Fibroblast of skin of abdomen (primary cell): ENCODE data around the gene MYBPC1. TPM values are rescaled to one million over a fixed set of nuclear protein-coding genes. Genes with fewer than 3 reads are reported as not detected.
"Not testable (repeated sequence)": the region's sequence is repeated elsewhere in the genome, so short reads cannot be mapped to it uniquely, and the experiment has no call there.

Experiments used
- DNase-seq: peaks from one replicate; pipeline ENCODE4 v3.0.0-alpha.2; 2013
- polyA plus RNA-seq, 2 experiments: library from polyadenylated mRNA; unstranded; fragments of 120-200 nt; gene quantifications; one replicate each; pipeline ENCODE4 v1.2.1, GENCODE V29; 2013; ENCODE audit not compliant: insufficient read length in 2 of 2

MYBPC1 gene
- 4.4 TPM for polyA plus RNA-seq (2013, experiment 1 of 2; ENCODE audit: insufficient read length)
- polyA plus RNA-seq (2013, experiment 2 of 2; ENCODE audit: insufficient read length) = 5.3 TPM

DNA sequence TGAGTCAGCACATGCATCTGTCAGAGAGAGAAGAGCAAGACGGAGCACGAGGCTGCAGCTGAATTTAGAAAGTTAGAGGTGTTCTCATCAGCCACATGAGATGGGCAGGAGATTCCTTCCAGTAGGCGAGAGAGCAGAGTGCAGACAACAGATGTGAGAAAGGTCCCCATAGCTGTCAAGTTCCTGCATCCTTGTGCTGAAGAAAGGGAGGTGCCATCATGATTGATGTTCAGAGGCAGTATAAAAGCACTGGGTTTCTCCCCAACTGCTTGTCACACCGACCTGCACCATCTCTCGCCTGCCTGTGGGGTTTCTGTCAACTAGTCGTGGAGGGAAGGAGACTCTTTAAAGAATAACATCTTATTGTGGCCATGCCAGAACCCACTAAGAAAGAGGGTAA, at the start of gene MYBPC1:
Gene MYBPC1 (plus strand): TSS at position 272 of the 400 bp plus-strand sequence. CDS start 100 bp downstream, at position 372.
- DNase-seq = no peak

DNA sequence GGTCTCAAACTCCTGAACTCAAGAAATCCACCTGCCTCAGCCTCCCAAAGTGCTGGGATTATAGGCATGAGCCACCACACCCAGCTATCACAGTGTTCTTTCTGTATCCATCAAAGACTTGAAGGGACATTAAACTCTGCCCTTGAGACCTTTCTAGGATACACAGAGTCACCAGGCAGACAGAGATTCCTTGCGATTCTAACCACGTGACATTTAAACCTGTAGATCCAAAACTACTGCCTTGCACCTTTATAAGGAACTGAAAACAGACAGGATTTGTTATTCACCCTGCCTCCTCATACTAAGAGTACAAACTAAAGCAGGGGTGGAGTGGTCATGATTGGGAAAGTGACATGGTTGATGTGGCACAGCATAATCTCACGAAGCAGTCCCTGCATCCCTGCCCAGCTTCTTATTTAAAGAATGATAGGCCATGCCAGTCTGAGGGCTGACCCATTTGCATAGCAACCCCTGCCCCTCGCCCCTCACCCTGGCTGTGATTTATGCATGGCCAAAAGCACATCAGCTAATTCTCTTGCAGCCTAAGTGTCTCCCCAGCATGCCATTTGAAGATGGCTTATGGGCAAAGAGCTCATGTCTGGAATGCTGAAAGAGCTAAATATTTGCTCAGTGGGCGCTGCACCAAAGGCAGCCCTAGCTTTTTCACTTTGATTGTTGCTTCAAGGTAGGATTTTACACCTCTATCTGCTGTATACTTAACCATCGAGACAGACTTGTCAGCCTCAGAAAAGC, 43.2 kb upstream of the MYBPC1 start:
- no peak for DNase-seq

DNA sequence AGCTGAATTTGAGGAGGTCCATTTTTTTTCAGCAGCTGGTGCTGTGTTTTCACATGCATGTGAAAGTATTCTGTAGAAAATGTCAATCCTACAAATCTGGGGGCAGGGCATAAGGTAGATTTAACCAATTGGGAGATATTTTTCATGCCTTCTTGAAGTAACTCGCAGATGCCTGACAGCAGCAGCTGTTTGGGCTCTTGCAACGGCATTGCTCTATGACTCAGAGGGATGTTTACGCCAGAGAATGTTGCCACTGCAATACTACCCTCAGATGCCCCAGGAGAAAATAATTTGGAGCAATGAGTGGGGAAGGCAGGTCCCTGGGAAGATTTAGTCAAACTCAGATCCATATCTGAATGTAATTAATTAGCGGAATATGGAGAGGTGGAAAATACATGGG, 42.5 kb upstream of the MYBPC1 start:
- DNase-seq = peak; percentile 5

- DNase-seq = no peak
These were observed 37.7 kb upstream of the MYBPC1 start for GRCh38 chr12:101557094-101557493.

DNA sequence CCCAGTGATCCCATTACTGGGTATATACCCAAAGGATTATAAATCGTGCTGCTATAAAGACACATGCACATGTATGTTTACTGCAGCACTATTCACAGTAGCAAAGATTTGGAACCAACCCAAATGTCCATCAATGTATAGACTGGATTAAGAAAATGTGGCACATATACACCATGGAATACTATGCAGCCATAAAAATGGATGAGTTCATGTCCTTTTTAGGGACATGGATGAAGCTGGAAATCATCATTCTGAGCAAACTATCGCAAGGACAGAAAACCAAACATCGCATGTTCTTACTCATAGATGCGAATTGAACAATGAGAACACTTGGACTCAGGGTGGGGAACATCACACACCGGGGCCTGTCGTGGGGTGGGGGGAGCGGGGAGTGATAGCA, 36.0 kb upstream of the MYBPC1 start:
- not testable (repeated sequence) for DNase-seq

DNA sequence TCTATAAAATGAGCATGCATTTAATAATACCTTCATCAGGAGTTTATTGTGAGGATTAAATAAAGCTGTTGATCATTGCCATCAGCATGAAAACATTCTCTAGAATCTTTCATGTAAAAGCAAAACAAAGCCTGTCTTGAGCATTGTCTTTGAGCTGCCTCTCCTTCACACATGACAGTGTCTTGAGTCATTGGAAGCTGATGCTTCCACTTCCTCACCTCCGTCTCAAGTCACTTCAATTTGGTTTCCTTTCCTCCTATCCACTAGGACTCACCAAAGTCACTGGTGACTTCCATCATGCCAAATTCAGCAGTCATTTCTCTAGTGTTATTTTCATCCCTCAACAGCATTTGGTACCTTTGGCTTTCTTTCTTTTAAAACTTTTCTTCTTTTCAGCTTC, 31.6 kb upstream of the MYBPC1 start:
- DNase-seq = no peak

DNA sequence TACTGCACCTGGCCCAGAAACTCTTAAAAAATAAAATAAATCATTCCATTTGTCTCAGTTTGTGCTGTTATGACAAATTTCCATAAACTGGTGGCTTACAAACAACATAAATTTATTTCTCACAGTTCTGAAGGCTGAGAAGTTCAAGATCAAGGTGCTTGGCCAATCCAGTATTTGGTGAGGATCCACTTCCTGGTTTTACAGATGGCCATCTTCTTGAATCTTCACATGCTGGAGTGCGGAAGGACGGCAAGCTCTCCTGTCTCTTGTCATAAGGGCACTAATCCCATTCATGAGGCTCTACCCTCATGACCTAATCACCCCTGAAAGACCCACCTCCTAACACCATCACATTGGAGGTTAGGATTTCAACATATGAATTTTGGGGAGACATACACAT, 29.9 kb upstream of the MYBPC1 start:
- no peak for DNase-seq

GRCh38 chr12:101566318-101566717, 28.5 kb upstream of the MYBPC1 start:
- DNase-seq = no peak

GRCh38 chr12:101567918-101568317, 26.9 kb upstream of the MYBPC1 start:
- DNase-seq = no peak

DNA sequence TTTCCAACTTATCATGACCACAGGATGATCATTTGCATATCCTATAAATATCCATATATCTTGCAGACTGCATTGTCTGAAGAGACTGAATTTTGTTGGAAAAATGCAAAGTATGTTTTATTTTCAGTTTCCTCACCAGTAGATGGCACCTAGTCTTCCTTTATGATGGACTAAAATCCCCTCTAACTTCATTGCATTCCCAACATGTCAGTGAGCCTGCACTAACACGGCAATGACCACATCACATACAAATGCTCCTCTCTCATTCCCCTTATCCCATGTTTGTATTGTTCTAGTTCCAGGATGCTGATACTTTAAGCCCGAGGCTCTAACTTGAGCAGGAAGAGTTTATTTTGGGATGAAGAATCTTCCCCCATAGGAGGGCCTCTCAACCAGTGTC, 24.7 kb upstream of the MYBPC1 start:
- peak; percentile 43 for DNase-seq

GRCh38 chr12:101571105-101571504, 23.7 kb upstream of the MYBPC1 start:
- no peak for DNase-seq

- DNase-seq = no peak
These were observed 21.0 kb upstream of the MYBPC1 start for GRCh38 chr12:101573743-101574142.

GRCh38 chr12:101578417-101578816, 16.4 kb upstream of the MYBPC1 start:
- DNase-seq = no peak

- no peak for DNase-seq
These were observed 13.6 kb upstream of the MYBPC1 start for GRCh38 chr12:101581190-101581589.

GRCh38 chr12:101582937-101583336, 11.8 kb upstream of the MYBPC1 start:
- DNase-seq = no peak

GRCh38 chr12:101590383-101590782, 4.4 kb upstream of the MYBPC1 start:
- no peak for DNase-seq

- DNase-seq = no peak
These were observed 3.0 kb upstream of the MYBPC1 start for GRCh38 chr12:101591781-101592180.

DNA sequence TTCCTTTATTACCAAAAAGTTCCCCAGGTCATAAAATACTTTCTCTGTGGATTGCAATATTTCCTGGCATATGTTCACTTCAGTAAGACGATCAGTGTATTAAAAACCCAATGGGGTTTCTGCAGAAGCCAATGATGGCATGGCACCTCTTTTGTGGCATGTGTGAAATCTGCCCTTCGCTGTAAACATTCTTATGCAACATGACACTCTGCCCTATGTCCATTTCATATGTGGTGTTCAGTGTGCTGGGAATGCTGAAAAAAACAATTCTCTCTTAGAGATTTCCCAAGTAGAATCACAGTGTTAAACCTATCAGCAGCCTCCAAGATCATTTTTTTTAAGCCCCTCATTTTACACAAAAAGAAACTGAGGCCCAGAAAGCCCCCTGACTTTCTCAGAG, 2.3 kb upstream of the MYBPC1 start:
- no peak for DNase-seq

DNA sequence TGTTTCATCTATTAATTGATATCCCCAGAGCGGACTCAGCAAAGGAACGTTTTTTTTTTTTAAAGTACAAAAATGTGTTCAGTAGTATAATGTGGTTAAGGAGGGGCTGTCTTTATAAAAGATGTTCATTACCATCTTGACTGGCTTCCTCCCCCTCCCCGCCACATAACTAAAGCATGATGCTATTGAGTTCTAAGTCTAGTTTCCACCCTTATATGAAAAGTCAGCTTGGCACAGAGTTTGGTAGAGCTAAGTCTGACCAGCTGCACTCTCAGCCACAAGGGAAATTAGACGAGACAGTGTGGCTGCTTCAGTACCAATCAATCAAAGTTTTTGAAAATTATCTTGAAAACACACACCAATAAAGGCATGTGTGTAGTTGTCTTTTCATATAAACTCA, 1.9 kb upstream of the MYBPC1 start:
- DNase-seq = peak; percentile 34

DNA sequence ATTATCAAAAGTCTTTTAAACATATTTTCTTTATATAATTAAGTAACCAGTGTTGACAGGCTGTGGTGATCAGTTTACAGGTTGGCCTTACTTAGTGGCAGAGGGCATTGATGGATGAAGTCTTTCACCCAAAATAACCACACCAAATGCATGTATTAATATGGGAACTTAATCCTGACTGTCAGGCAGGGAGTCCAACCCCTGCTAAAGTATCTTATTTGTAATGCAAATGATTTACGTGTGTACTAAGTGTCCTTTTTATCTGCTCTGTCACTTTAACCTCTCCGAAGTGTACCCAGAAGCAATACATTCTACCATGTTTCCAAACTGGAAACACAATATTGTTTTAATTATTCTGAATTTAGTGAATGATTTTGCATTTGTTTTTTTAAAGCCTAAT, 1.4 kb downstream of the MYBPC1 start:
- no peak for DNase-seq

DNA sequence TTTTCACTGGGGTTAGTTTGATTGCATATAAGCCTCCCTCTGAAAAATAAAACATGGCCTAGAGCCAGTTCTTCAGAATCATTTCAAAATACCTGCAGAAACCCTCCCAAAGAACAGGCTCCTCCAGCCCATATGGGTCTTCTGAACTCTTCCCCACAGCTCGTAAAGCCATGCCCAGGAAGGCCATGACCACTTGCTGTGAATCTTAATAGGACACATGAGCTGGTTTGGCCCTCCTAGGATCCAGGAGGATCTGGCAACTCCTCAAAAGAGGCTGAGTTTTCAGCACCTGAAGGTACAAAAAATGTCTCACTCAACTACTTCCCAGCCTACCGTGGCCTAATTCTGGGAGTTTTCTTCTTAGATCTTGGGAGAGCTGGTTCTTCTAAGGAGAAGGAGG, 2.4 kb downstream of the MYBPC1 start:
- DNase-seq = no peak

DNA sequence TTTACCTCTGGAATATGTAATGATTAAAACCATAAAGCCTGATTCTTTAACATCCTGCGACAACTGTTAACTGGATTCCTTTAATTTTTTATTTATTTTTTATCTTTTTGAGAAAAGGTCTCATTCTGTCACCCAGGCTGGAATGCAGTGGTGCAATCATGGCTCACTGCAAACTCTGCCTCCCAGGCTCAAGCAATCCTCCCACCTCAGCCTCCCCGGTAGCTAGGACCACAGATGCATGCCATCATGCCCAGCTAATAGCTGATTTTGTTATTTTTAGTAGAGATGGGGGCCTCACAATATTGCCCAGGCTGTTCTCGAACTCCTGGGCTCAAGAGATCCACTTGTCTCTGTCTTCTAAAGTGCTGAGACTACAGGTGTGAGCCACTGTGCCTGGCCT, 3.7 kb downstream of the MYBPC1 start:
- no peak for DNase-seq

GRCh38 chr12:101599311-101599710, 4.5 kb downstream of the MYBPC1 start:
- no peak for DNase-seq

- DNase-seq = no peak
These were observed 5.2 kb downstream of the MYBPC1 start for GRCh38 chr12:101599771-101600484.
